GM23338 (cell line): ENCODE data around the gene HPF1. TPM values are rescaled to one million over a fixed set of nuclear protein-coding genes. Genes with fewer than 3 reads are reported as not detected.

Experiments
- CREB1 ChIP-seq: fragments of 250-450 bp; sonication (Bioruptor Pico); IDR thresholded peaks from 2 replicates; pipeline ENCODE4 v1.5.0; 2020; ENCODE audit warnings: low read depth, mild to moderate bottlenecking, moderate library complexity
- CTCF ChIP-seq, 2 experiments: fragments of 200-600 bp in 1 of 2; sonication (generic) in 1 of 2; conservative IDR thresholded peaks; 2 replicates each; pipeline versions ENCODE4 v1.5.1 to v1.6.1; 2016 to 2017; ENCODE audit warnings: antibody characterized with exemption in 2 of 2, low read depth in 2 of 2, mild to moderate bottlenecking in 2 of 2, moderate library complexity in 1 of 2
- EZH2 ChIP-seq: fragments of 200-600 bp; sonication (generic); IDR thresholded peaks from one replicate; pipeline ENCODE4 v1.8.0; 2017; ENCODE audit warnings: antibody characterized with exemption, mild to moderate bottlenecking, low read depth; ENCODE audit not compliant: unreplicated experiment
- NANOG ChIP-seq: IDR thresholded peaks from 2 replicates; pipeline ENCODE4 v1.6.1; 2016; ENCODE audit warnings: antibody characterized with exemption, borderline replicate concordance
- POLR2AphosphoS5 ChIP-seq: IDR thresholded peaks from 2 replicates; pipeline ENCODE4 v1.6.1; 2016; ENCODE audit warnings: antibody characterized with exemption, low read depth
- STAT1 ChIP-seq: IDR thresholded peaks from one replicate; pipeline ENCODE4 v1.6.1; 2016; ENCODE audit warnings: antibody characterized with exemption; ENCODE audit not compliant: unreplicated experiment
- ZNF462 ChIP-seq: fragments of 250-450 bp; sonication (Bioruptor Pico); IDR thresholded peaks from 2 replicates; pipeline ENCODE4 v1.5.0; 2020; ENCODE audit warnings: mild to moderate bottlenecking, moderate library complexity
- polyA plus RNA-seq: library from polyadenylated mRNA; unstranded; fragments of >200 nt; fragmentation: Nextera tagmentation; extraction: Ambion mirVana; gene quantifications from 2 replicates; pipeline ENCODE4 v1.2.1, GENCODE V29; 2016
- total RNA-seq: library from RNA; depleted of rRNA; stranded (reverse); fragments of >200 nt; shearing (Covaris generic); gene quantifications from 2 replicates; pipeline ENCODE4 v1.2.3, GENCODE V29; 2014

HPF1 gene
- total and polyA plus RNA-seq, 2 experiments from 2014 or later, result 57.6 to 128 TPM

GRCh38 chr4:169758401-169758962, 738 bp upstream of the HPF1 start (continued):
- no peak for TF ChIP-seq ZNF462 (CRISPR knock-in tag)
- no peak for TF ChIP-seq EZH2
- no peak for TF ChIP-seq CTCF (conservative IDR thresholded peaks at IDR 0.05; ENCODE audit: low read depth in 2 of 2)
- TF ChIP-seq STAT1, result no peak
- no peak for TF ChIP-seq CREB1 (CRISPR knock-in tag)
- TF ChIP-seq NANOG, result no peak
- TF ChIP-seq POLR2AphosphoS5, result no peak
